Measurements from ENCODE around the gene FAM117A. TPM values are rescaled to one million over a fixed set of nuclear protein-coding genes. Genes with fewer than 3 reads are reported as not detected.
A peak's percentile ranks its signal among the peaks of the same experiment; 100 is the strongest.

The FAM117A gene
- total and polyA plus RNA-seq, 2 experiments from 2014 or later: 14.9 to 27.9 TPM

GRCh38 chr17:49783791-49784190 is 19.9 kb upstream of the FAM117A start:
- Histone ChIP-seq H2AFZ (no peak overlapping the region), H3K4me2 (no peak overlapping the region), H3K27ac (no peak overlapping the region), H3K9me3 (ENCODE audit: low read depth) (no peaks in the 10 kb centered on the region), H3K27me3 (no peaks in the 10 kb centered on the region), H3K4me1 (ENCODE audit: insufficient read depth) (peaks cover 9% of the 10 kb centered on the region), H3K9me2 (replicated peaks; ENCODE audit: insufficient read depth) (no peaks in the 10 kb centered on the region), H4K20me1 (ENCODE audit: insufficient read depth, poor library complexity, severe bottlenecking) (no peaks in the 10 kb centered on the region), H3K79me2 (peaks cover 2% of the 10 kb centered on the region), H3K36me3 (replicated peaks; ENCODE audit: insufficient read depth, low read depth) (no peaks in the 10 kb centered on the region), H3K4me3 (no peak overlapping the region)
- no peak for DNase-seq (ENCODE audit: low spot score)
- TF ChIP-seq EZH2 (IDR thresholded peaks at IDR 0.05; ENCODE audit: borderline replicate concordance) (no peak), EZH2phosphoT487 (IDR thresholded peaks at IDR 0.05; ENCODE audit: low read depth, severe bottlenecking, unreplicated experiment) (no peak), CTCF (IDR thresholded peaks at IDR 0.05; ENCODE audit: poor library complexity) (no peak)

GRCh38 chr17:49783071-49783715 is 19.3 kb upstream of the FAM117A start:
- Histone ChIP-seq H3K4me1 (ENCODE audit: insufficient read depth) (peaks cover 9% of the 10 kb centered on the region), H3K27ac (no peak overlapping the region), H3K9me2 (replicated peaks; ENCODE audit: insufficient read depth) (no peaks in the 10 kb centered on the region), H4K20me1 (ENCODE audit: insufficient read depth, poor library complexity, severe bottlenecking) (no peaks in the 10 kb centered on the region), H3K27me3 (no peaks in the 10 kb centered on the region), H2AFZ (no peak overlapping the region), H3K4me3 (no peak overlapping the region), H3K36me3 (replicated peaks; ENCODE audit: insufficient read depth, low read depth) (no peaks in the 10 kb centered on the region), H3K4me2 (no peak overlapping the region), H3K79me2 (peaks cover 2% of the 10 kb centered on the region), H3K9me3 (ENCODE audit: low read depth) (no peaks in the 10 kb centered on the region)
- 85% methylated on average over 3 of the region's 3 CpGs for WGBS (ENCODE audit: low lambda C conversion rate, missing lambda C conversion rate)
- TF ChIP-seq CTCF (IDR thresholded peaks at IDR 0.05; ENCODE audit: poor library complexity): no peak
- no peak for TF ChIP-seq EZH2 (IDR thresholded peaks at IDR 0.05; ENCODE audit: borderline replicate concordance)
- no peak for TF ChIP-seq EZH2phosphoT487 (IDR thresholded peaks at IDR 0.05; ENCODE audit: low read depth, severe bottlenecking, unreplicated experiment)
- no peak for DNase-seq (ENCODE audit: low spot score)

GRCh38 chr17:49779739-49780231 is 15.9 kb upstream of the FAM117A start:
- H3K4me1 ChIP-seq (ENCODE audit: insufficient read depth): no peaks in the 10 kb centered on the region

More at GRCh38 chr17:49779739-49780231, 15.9 kb upstream of the FAM117A start:
- no peaks in the 10 kb centered on the region for H3K9me3 ChIP-seq (ENCODE audit: low read depth)
- no peaks in the 10 kb centered on the region for H3K9me2 ChIP-seq (replicated peaks; ENCODE audit: insufficient read depth)
- no peaks in the 10 kb centered on the region for H3K79me2 ChIP-seq
- no peak overlapping the region for H3K27ac ChIP-seq
- no peaks in the 10 kb centered on the region for H4K20me1 ChIP-seq (ENCODE audit: insufficient read depth, poor library complexity, severe bottlenecking)
- 30% methylated on average over 2 of the region's 2 CpGs for WGBS (ENCODE audit: low lambda C conversion rate, missing lambda C conversion rate)
- H3K4me2 ChIP-seq: no peak overlapping the region
- H3K4me3 ChIP-seq: no peak overlapping the region
- H3K36me3 ChIP-seq (replicated peaks; ENCODE audit: insufficient read depth, low read depth): no peaks in the 10 kb centered on the region
- H2AFZ ChIP-seq: no peak overlapping the region
- DNase-seq (ENCODE audit: low spot score): peak; percentile 57
- no peaks in the 10 kb centered on the region for H3K27me3 ChIP-seq
- peak; percentile 60 for TF ChIP-seq CTCF (IDR thresholded peaks at IDR 0.05; ENCODE audit: poor library complexity)
- no peak for TF ChIP-seq EZH2phosphoT487 (IDR thresholded peaks at IDR 0.05; ENCODE audit: low read depth, severe bottlenecking, unreplicated experiment)
